ENCODE results near the gene SLC47A1.

The SLC47A1 gene

DNA sequence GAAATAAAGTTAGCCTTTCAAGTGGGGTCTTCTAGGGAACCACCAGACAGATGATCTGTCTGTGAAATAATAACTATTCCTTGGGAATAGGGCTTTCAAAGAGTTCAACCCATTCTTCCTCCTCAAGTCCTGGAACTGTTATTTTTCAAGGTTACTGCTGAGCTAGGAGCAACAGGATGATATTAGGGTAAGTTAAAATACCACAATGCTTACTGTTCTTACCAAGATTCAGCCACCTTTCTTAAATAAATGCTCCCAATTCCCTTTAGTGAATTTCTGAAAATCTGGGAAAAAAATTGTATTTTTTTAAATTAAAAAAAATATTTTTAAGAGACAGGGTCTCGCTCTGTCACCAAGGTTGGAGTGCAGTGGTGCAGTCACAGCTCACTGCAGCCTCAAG lies 88.0 kb downstream of the SLC47A1 start:
- H3K9ac ChIP-seq (ENCODE audit: low read depth, low read length), result no peak overlapping the region
- H3K4me1 ChIP-seq (ENCODE audit: insufficient read depth, low read length), result no peaks in the 10 kb centered on the region
- no peak overlapping the region for H3K27ac ChIP-seq (ENCODE audit: low read length)
- no peaks in the 10 kb centered on the region for H4K20me1 ChIP-seq (ENCODE audit: insufficient read depth, low read length)
- DNase-seq (no peak), ATAC-seq (ENCODE audit: insufficient read depth, low read depth) (no peak)
- no peak for TF ChIP-seq EZH2 (IDR thresholded peaks at IDR 0.05; ENCODE audit: borderline replicate concordance, low read depth, low read length, severe bottlenecking)
- TF ChIP-seq, protein P1, sequence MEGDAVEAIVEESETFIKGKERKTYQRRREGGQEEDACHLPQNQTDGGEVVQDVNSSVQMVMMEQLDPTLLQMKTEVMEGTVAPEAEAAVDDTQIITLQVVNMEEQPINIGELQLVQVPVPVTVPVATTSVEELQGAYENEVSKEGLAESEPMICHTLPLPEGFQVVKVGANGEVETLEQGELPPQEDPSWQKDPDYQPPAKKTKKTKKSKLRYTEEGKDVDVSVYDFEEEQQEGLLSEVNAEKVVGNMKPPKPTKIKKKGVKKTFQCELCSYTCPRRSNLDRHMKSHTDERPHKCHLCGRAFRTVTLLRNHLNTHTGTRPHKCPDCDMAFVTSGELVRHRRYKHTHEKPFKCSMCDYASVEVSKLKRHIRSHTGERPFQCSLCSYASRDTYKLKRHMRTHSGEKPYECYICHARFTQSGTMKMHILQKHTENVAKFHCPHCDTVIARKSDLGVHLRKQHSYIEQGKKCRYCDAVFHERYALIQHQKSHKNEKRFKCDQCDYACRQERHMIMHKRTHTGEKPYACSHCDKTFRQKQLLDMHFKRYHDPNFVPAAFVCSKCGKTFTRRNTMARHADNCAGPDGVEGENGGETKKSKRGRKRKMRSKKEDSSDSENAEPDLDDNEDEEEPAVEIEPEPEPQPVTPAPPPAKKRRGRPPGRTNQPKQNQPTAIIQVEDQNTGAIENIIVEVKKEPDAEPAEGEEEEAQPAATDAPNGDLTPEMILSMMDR (IDR thresholded peaks at IDR 0.05; ENCODE audit: borderline replicate concordance, extremely low read depth, low read length, poor library complexity, severe bottlenecking), result no peak
- H3K27me3 ChIP-seq (ENCODE audit: insufficient read depth, low read length, poor library complexity), result peaks cover 5% of the 10 kb centered on the region
- H3K4me3 ChIP-seq (ENCODE audit: low read depth in 1 of 2, low read length in 2 of 2), result no peak overlapping the region
- H2AFZ ChIP-seq (ENCODE audit: low read depth, low read length), result no peak overlapping the region
- H3K4me2 ChIP-seq (ENCODE audit: insufficient read depth, low read length), result no peak overlapping the region
- no peaks in the 10 kb centered on the region for H3K36me3 ChIP-seq (ENCODE audit: insufficient read depth, low read length)
- peaks cover 19% of the 10 kb centered on the region for H3K9me3 ChIP-seq (ENCODE audit: insufficient read depth, low read length, severe bottlenecking)
- H3K79me2 ChIP-seq (ENCODE audit: insufficient read depth, low read length), result no peaks in the 10 kb centered on the region

DNA sequence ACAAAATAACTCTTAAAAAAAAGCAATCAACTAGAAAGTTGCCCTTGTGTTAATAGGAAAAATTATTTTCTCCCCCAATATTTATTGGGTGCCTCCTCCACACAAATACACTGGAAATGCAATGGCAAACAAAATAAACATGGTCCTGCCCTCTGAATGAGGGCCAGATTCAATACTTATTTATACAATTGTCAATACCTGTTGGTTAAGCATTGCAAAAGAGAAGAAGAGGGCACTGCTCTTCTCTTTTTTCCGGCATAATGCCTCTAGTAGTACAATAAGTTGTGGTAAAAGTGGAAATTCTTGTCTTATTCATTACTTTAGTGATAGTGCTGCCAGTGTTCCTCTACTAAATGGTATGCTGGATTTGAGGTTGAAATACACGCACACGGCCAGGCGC lies 92.4 kb downstream of the SLC47A1 start:
- Histone ChIP-seq H3K79me2 (ENCODE audit: insufficient read depth, low read length) (no peaks in the 10 kb centered on the region), H2AFZ (ENCODE audit: low read depth, low read length) (no peak overlapping the region), H3K4me1 (ENCODE audit: insufficient read depth, low read length) (no peaks in the 10 kb centered on the region), H3K4me2 (ENCODE audit: insufficient read depth, low read length) (no peak overlapping the region), H3K27me3 (ENCODE audit: insufficient read depth, low read length, poor library complexity) (peaks cover 5% of the 10 kb centered on the region), H3K36me3 (ENCODE audit: insufficient read depth, low read length) (no peaks in the 10 kb centered on the region), H3K4me3 (ENCODE audit: low read depth in 1 of 2, low read length in 2 of 2) (no peak overlapping the region), H4K20me1 (ENCODE audit: insufficient read depth, low read length) (no peaks in the 10 kb centered on the region), H3K27ac (ENCODE audit: low read length) (no peak overlapping the region), H3K9ac (ENCODE audit: low read depth, low read length) (no peak overlapping the region), H3K9me3 (ENCODE audit: insufficient read depth, low read length, severe bottlenecking) (no peaks in the 10 kb centered on the region)
- TF ChIP-seq, protein P1 (IDR thresholded peaks at IDR 0.05; ENCODE audit: borderline replicate concordance, extremely low read depth, low read length, poor library complexity, severe bottlenecking), result no peak
- TF ChIP-seq EZH2 (IDR thresholded peaks at IDR 0.05; ENCODE audit: borderline replicate concordance, low read depth, low read length, severe bottlenecking), result no peak
- no peak for DNase-seq
- ATAC-seq (ENCODE audit: insufficient read depth, low read depth), result no peak

Data from DND-41 (cell line).